GM19328 (cell line): Measurements from ENCODE around the gene SLC35A2.
A peak's percentile ranks its signal among the peaks of the same experiment; 100 is the strongest.

Source experiments
- ATAC-seq: cut with Tn5 transposase; IDR thresholded peaks from one replicate; pipeline ENCODE4 v1.9.1; 2021; ENCODE audit warnings: mild to moderate bottlenecking, moderate library complexity; ENCODE audit not compliant: unreplicated experiment

SLC35A2 gene

DNA sequence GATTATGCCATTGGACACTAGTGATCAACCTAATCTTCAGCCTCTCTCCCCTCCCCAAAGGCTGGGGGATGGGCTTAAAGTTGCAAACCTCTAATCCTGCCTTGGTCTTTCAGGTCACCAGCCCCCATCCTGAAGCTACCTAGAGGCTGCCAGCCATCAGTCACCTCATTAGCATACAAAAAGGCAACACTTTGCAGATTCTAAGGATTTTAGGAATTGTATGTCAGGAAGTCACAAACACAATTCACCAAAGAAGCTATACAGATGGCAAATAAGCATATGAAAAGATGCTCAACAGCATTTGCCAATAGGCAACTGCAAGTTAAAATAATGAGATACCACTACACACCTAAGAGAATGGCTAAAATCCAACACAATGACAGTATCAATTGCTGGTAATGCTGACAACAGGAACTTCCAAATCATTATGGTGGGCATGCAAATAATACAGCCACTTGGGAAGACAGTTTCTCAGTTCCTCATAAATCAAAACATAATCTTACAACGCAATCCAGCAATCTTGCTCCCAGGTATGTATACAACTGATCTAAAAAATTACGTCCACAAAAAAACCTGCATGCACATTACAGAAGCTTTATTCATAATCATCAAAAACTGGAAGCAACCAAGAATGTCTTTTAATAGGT lies 16.4 kb upstream of the SLC35A2 start:
- ATAC-seq = no peak

DNA sequence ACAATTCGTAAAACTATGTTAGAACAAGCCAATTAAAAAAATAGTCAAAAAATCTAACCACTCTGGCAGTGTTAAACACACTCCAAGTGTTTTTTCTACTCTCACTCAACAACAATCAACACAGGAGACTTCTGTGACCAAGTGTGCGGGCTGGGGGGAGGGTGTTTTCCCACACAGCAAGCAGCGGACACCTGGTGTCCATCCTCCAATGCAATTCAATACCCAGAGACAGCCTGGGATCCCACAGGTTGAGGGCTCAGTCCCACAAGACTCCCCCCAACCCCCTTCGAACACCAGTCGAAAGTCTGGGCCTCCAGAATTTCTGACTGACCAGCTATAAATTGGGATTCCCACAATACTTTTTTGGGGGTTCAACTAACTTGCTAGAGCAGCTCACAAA lies 15.7 kb upstream of the SLC35A2 start:
- ATAC-seq = no peak

- no peak for ATAC-seq
These were observed 12.8 kb upstream of the SLC35A2 start for GRCh38 chrX:48924270-48924669.

GRCh38 chrX:48923771-48924170 lies 12.3 kb upstream of the SLC35A2 start:
- no peak for ATAC-seq

DNA sequence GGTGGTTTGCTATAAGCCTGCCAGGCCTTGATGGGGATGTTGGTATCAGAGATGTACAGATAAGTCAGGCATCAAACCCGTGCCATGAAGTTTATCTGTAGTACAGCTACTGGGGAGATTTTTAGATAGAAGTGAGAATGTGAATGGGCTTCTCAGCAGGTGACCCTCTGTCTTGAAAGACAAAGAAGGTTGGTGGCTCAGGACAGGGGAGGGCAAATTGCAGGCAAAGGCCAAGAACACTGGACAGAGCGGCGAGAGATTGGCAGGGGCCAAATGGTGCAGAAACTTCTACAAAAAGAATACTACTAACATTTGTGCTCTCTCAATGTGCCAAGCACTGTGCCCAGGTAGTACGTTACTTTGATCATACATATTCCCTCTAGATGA lies 9.3 kb upstream of the SLC35A2 start:
- ATAC-seq = no peak

DNA sequence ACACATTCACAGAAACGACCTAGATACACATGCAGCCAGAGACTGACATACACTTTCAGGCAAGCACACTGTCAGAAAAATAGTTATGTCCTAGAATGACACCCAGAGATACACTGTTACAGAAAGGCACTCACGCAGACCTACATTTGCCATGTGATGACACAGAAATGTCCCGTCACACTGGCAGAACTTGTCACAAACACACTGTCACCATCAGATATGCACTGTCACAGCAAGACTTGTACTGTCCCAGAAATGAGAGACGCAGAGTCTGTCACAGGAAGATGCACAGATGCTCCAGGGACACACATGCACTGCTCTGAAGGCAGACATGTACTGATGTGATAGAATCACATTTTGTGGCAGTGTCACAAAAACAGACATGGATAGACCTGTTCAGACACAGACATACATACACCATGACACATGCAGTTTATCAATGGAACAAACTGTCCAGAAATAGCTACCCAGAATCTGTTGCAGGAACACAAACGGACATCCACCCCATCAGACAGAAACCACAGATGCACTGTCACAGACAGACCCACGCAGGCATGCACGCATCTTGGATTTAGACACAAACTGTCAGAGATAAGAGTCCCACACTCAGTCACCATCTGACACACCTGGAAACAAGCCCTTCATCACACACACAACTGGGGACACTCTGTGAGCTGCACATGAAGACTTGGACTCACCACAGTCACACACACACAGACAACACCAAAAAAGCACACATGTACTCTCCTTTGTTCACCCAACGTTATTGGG lies 8.7 kb upstream of the SLC35A2 start:
- no peak for ATAC-seq

DNA sequence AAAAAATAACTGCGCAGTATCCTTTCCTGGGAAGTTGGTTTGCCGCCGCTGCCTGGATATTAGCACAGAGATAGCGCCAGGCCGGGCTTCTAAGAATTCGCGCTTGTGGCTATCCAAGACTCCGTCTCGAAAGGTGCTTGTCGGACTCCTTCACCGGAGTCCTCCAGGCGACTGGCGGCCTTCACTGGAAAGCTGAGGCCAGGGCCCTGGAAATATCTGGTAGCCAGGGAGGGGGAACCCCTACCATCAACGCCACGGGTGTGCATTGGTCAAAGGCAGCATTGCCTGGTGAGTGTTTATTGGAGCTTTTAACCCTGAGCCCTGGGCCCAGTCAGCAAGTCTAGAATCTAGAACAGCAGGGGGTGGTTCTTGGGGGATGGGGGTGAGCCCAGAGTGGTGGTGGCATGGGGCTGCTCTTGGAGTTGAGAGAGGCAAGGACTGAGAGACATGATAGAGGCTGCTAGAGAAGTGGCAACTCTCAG lies 8.0 kb upstream of the SLC35A2 start:
- ATAC-seq = no peak

DNA sequence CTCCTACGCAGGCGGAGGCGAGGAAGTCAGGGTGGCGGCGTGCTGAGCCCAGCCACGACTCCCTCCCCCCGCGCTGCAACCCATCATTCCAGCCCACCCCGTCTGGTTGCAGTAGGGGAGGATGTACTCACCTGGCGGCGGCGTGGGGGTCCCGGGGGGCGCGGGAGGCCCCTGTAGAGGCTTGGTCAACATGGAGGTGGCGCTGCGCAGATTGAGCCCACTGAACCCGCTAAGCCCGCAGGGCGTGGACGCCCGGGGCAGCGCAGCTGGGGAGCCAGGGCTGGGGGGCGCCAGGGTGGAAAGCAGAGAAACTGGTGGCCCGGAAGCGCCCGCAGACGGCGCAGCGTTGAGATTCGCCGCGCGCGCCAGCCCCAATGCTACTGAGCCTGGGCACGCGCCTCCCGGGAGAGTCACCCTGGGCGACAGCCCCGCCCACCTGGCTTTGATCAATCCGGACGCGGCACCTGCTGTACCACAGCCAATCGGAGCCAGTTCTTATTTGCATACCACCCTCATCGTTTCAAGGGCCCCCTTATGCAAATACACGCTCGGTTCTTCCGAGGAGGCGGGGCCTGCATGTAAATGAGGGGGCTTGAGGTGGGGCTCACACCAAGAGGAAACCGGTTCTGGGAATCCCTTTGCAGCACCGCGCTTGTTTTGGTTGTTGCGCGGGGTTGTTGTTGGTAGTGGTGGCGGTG lies 7.3 kb upstream of the SLC35A2 start, which contains the start of gene PIM2:
Gene PIM2 (minus strand): TSS at position 382 of the 698 bp plus-strand sequence. CDS start 190 bp downstream, at position 192.
- peak; percentile 76 for ATAC-seq

- ATAC-seq = no peak
These were observed 6.8 kb upstream of the SLC35A2 start for GRCh38 chrX:48918301-48918642.

- ATAC-seq = no peak
These were observed 5.9 kb upstream of the SLC35A2 start for GRCh38 chrX:48917139-48918001.

- no peak for ATAC-seq
These were observed 3.4 kb upstream of the SLC35A2 start for GRCh38 chrX:48914593-48915493.

GRCh38 chrX:48913605-48914366 lies 2.3 kb upstream of the SLC35A2 start:
- ATAC-seq = no peak

GRCh38 chrX:48910926-48911411 lies 477 bp downstream of the SLC35A2 start:
- ATAC-seq = no peak

DNA sequence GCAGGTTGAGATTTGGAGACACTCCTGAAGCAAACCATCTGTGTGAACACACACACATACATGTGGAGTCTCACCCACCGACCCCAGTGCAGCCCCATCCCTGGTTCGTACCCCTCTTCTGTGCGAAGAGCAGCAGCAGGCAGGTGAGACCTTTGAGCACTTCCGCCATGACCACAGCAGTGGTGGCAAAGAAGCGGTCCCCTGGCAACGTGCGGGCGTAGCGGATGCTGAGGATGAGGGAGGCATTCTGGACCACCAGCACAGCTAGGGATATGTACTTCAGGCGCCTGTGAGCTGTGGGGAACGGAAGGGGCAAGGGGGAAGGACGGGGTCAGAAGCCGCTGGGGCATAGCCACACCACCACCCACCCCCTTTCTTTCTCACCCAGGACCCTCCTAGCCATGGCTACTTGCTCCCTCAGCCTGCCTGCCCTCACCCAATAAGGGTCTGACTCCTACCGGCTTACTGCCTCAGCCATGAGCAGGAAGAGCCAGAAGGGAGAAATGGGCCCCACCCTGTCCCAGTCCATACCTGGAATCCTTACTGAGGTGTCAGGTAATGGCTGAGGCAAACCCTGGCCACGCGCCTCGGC lies 1.6 kb downstream of the SLC35A2 start:
- ATAC-seq = no peak

- ATAC-seq = no peak
These were observed 2.8 kb downstream of the SLC35A2 start for GRCh38 chrX:48908600-48908999.

- no peak for ATAC-seq
These were observed 6.2 kb downstream of the SLC35A2 start for GRCh38 chrX:48905090-48905790.

GRCh38 chrX:48904626-48905025 lies 6.8 kb downstream of the SLC35A2 start:
- ATAC-seq = no peak

- no peak for ATAC-seq
These were observed 7.3 kb downstream of the SLC35A2 start for GRCh38 chrX:48904180-48904579.
